DND-41 (cell line): ENCODE data around the gene IMPDH1.

Source experiments
- ATAC-seq: fragments of 200-7000 bp; cut with Tn5 transposase; 3 replicates; pipeline ENCODE4 v1.9.1; 2021; ENCODE audit warnings: low read depth; ENCODE audit not compliant: insufficient read depth
- DNase-seq: peaks from one replicate; pipeline ENCODE4 v3.0.0-alpha.2; 2020
- H2AFZ ChIP-seq: 2 replicates; pipeline ENCODE4 v1.6.0; 2012; ENCODE audit warnings: low read depth, low read length
- H3K27ac ChIP-seq: 2 replicates; pipeline ENCODE4 v1.5.1; 2012; ENCODE audit warnings: low read length, inconsistent platforms
- H3K27me3 ChIP-seq: fragments of 200-600 bp; sonication (generic); 2 replicates; pipeline ENCODE4 v1.6.0; 2012; ENCODE audit warnings: low read length, mild to moderate bottlenecking, inconsistent platforms; ENCODE audit not compliant: insufficient read depth, poor library complexity
- H3K36me3 ChIP-seq: 2 replicates; pipeline ENCODE4 v1.5.1; 2012; ENCODE audit warnings: low read length, inconsistent platforms; ENCODE audit not compliant: insufficient read depth
- H3K4me1 ChIP-seq: 2 replicates; pipeline ENCODE4 v1.5.1; 2012; ENCODE audit warnings: mild to moderate bottlenecking, low read length; ENCODE audit not compliant: insufficient read depth
- H3K4me2 ChIP-seq: 2 replicates; pipeline ENCODE4 v1.6.0; 2012; ENCODE audit warnings: mild to moderate bottlenecking, moderate library complexity, low read length, inconsistent platforms; ENCODE audit not compliant: insufficient read depth
- H3K4me3 ChIP-seq, 2 experiments: fragments of 200-600 bp in 1 of 2; shearing (Covaris generic) in 1 of 2; 2 replicates each; pipeline ENCODE4 v1.5.1; 2012 to 2016; ENCODE audit warnings: inconsistent platforms in 2 of 2, low read length in 2 of 2, mild to moderate bottlenecking in 2 of 2, low read depth in 1 of 2, moderate library complexity in 1 of 2
- H3K79me2 ChIP-seq: 2 replicates; pipeline ENCODE4 v1.6.0; 2012; ENCODE audit warnings: low read length, inconsistent platforms; ENCODE audit not compliant: insufficient read depth
- H3K9ac ChIP-seq: 2 replicates; pipeline ENCODE4 v1.6.0; 2012; ENCODE audit warnings: low read depth, mild to moderate bottlenecking, inconsistent platforms, low read length, moderate library complexity
- H3K9me3 ChIP-seq: 2 replicates; pipeline ENCODE4 v1.5.1; 2012; ENCODE audit warnings: low read length, moderate library complexity, mild to moderate bottlenecking, inconsistent platforms; ENCODE audit not compliant: insufficient read depth, severe bottlenecking
- H4K20me1 ChIP-seq: 2 replicates; pipeline ENCODE4 v1.6.0; 2012; ENCODE audit warnings: low read length; ENCODE audit not compliant: insufficient read depth
- EZH2 ChIP-seq: IDR thresholded peaks from 3 replicates; pipeline ENCODE4 v1.6.1; 2012; ENCODE audit warnings: borderline replicate concordance, low read depth, mild to moderate bottlenecking, moderate library complexity, low read length, inconsistent platforms; ENCODE audit not compliant: severe bottlenecking
- TF ChIP-seq, protein P1 (sequence below): IDR thresholded peaks from 2 replicates; pipeline ENCODE4 v1.5.1; 2012; ENCODE audit warnings: borderline replicate concordance, low read length, moderate library complexity, mild to moderate bottlenecking; ENCODE audit not compliant: poor library complexity, severe bottlenecking; ENCODE audit errors: extremely low read depth

IMPDH1 gene

DNA sequence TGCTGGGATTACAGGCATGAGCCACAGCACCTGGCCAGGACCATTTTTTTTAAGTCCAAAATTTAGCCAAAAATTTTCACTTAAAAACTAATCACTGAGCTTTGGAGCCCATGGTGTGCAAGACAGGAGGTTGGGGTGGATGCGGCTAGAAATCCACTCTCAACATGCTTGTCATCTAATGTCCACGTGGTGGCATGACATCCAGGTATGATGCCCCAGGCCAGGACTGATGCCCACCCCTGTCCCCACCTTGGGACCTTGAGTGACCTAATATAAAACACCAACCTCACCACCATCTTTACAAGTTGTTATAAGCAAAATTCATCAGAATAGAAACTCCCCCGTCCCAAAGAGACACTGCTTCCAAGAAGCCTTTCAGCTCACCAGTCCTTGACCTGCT is 20.4 kb upstream of the IMPDH1 start:
- H4K20me1 ChIP-seq = no peaks in the 10 kb centered on the region
- H3K4me2 ChIP-seq = no peak overlapping the region
- H3K79me2 ChIP-seq = no peaks in the 10 kb centered on the region
- H3K36me3 ChIP-seq = no peaks in the 10 kb centered on the region
- H3K9ac ChIP-seq = no peak overlapping the region
- H3K27me3 ChIP-seq = peaks cover 28% of the 10 kb centered on the region
- no peak overlapping the region for H2AFZ ChIP-seq
- DNase-seq (no peak), ATAC-seq (no peak)
- no peak for TF ChIP-seq EZH2
- TF ChIP-seq, protein P1, sequence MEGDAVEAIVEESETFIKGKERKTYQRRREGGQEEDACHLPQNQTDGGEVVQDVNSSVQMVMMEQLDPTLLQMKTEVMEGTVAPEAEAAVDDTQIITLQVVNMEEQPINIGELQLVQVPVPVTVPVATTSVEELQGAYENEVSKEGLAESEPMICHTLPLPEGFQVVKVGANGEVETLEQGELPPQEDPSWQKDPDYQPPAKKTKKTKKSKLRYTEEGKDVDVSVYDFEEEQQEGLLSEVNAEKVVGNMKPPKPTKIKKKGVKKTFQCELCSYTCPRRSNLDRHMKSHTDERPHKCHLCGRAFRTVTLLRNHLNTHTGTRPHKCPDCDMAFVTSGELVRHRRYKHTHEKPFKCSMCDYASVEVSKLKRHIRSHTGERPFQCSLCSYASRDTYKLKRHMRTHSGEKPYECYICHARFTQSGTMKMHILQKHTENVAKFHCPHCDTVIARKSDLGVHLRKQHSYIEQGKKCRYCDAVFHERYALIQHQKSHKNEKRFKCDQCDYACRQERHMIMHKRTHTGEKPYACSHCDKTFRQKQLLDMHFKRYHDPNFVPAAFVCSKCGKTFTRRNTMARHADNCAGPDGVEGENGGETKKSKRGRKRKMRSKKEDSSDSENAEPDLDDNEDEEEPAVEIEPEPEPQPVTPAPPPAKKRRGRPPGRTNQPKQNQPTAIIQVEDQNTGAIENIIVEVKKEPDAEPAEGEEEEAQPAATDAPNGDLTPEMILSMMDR = no peak
- no peak overlapping the region for H3K27ac ChIP-seq
- H3K4me1 ChIP-seq = no peaks in the 10 kb centered on the region
- H3K4me3 ChIP-seq = no peak overlapping the region
- H3K9me3 ChIP-seq = no peaks in the 10 kb centered on the region

DNA sequence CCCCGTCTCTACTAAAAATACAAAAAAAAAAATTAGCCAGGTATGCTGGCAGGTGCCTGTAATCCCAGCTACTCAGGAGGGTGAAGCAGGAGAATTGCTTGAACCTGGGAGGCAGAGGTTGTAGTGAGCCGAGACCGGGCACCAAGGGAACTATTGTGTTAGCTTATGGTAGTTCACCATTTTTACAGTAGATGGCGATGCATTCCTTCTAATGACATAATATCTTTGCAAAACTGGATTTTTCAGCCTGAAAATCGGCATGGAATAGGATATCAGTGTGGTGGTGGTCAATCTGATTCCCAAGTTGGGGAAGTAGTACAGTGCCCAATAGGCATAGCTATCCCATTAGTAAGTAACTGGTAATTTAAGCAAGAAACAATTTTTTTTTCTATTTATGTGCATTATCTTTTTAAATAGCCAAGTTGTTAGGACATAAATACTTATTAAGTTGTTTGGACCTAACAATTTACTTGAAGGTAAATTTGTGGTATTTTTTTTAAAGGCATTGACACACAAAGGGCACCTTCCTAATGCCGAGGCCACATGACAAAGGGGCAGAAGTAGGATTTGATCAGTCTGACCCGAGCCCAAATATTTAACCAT is 17.6 kb upstream of the IMPDH1 start:
- no peak overlapping the region for H3K4me2 ChIP-seq
- no peaks in the 10 kb centered on the region for H3K79me2 ChIP-seq
- H3K27me3 ChIP-seq = peaks cover 10% of the 10 kb centered on the region
- no peaks in the 10 kb centered on the region for H3K36me3 ChIP-seq
- no peak overlapping the region for H2AFZ ChIP-seq
- TF ChIP-seq EZH2 = no peak
- TF ChIP-seq, protein P1 = peak; percentile 74
- no peak overlapping the region for H3K9ac ChIP-seq
- H3K27ac ChIP-seq = no peak overlapping the region
- ATAC-seq (peak; percentile 78), DNase-seq (peak; percentile 23)
- H3K9me3 ChIP-seq = no peaks in the 10 kb centered on the region
- H3K4me1 ChIP-seq = no peaks in the 10 kb centered on the region
- no peak overlapping the region for H3K4me3 ChIP-seq
- no peaks in the 10 kb centered on the region for H4K20me1 ChIP-seq

DNA sequence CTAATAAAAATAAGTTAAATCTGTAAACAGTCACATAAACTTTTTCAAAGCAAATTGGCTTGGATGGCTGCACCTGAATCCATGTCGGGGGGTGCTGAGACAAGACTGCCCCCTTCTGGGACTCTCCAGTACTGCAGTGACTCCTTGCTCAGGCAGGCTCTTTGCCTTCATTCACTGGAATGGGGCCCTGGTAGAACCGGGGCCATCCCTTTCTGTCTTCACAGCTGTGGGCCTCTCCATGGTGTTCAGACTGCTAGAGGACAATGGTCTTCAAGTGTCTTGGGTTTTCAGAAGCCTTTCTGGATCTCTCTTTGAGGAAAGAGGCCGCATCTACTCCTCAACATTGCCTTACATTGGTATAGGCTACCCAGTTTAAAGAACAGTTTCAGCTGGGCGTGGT is 16.1 kb upstream of the IMPDH1 start:
- DNase-seq = peak; percentile 75
- H3K27ac ChIP-seq = no peak overlapping the region
- no peaks in the 10 kb centered on the region for H3K4me1 ChIP-seq

More for the DNA sequence above, 16.1 kb upstream of the IMPDH1 start:
- no peak for TF ChIP-seq EZH2
- TF ChIP-seq, protein P1 = peak; percentile 90
- peak; percentile 82 for ATAC-seq
- Histone ChIP-seq H3K36me3 (no peaks in the 10 kb centered on the region), H3K9ac (no peak overlapping the region), H4K20me1 (no peaks in the 10 kb centered on the region), H3K9me3 (no peaks in the 10 kb centered on the region), H3K4me3 (no peak overlapping the region), H2AFZ (no peak overlapping the region), H3K4me2 (no peak overlapping the region), H3K27me3 (peaks cover 2% of the 10 kb centered on the region), H3K79me2 (no peaks in the 10 kb centered on the region)
